IMR-90 (cell line): Measurements from ENCODE around the gene IL1RAPL1. TPM values are rescaled to one million over a fixed set of nuclear protein-coding genes. Genes with fewer than 3 reads are reported as not detected.
A peak's percentile ranks its signal among the peaks of the same experiment; 100 is the strongest.
"Not testable (repeated sequence)": the region's sequence is repeated elsewhere in the genome, so short reads cannot be mapped to it uniquely, and the experiment has no call there.

Experiments used
- ATAC-seq: fragments of 200-7000 bp; cut with Tn5 transposase; 2 replicates; pipeline ENCODE4 v1.9.1; 2020; ENCODE audit warnings: low read depth, mild to moderate bottlenecking, moderate library complexity
- BruUV-seq: library from RNA; stranded (reverse); fragments of 400-500 nt; replicated peaks from 2 replicates; lab custom pipeline; 2021; lab: Mats Ljungman, UMichigan
- CTCF ChIA-PET: fragments of 300-600 bp; formaldehyde crosslinking; extraction: SDS; loops from one replicate; lab custom pipeline; 2021; ENCODE audit warnings: antibody characterized with exemption; lab: Yijun Ruan, JAX
- POLR2A ChIA-PET: fragments of 300-600 bp; sonication (Branson Sonifier 250); formaldehyde crosslinking; loops from one replicate; lab custom pipeline; 2022; ENCODE audit warnings: antibody characterized with exemption; ENCODE audit not compliant: unreplicated experiment; lab: Charles Lee
- DNase-seq: peaks from one replicate; pipeline ENCODE4 v3.0.0; 2013
- H2AFZ ChIP-seq: replicated peaks from 2 replicates; pipeline ENCODE3; 2013; ENCODE audit warnings: low read length, mild to moderate bottlenecking; ENCODE audit not compliant: poor library complexity
- H2AK5ac ChIP-seq: 2 replicates; pipeline ENCODE4 v1.6.1; 2013; ENCODE audit warnings: low read depth, low read length, inconsistent platforms
- H2AK9ac ChIP-seq: replicated peaks from 2 replicates; pipeline ENCODE3; 2013; ENCODE audit warnings: mild to moderate bottlenecking, low read depth, low read length, moderate library complexity; ENCODE audit not compliant: poor library complexity
- H2BK120ac ChIP-seq: 2 replicates; pipeline ENCODE4 v1.6.1; 2013; ENCODE audit warnings: low read depth, low read length, inconsistent platforms
- H2BK15ac ChIP-seq: 3 replicates; pipeline ENCODE4 v1.6.1; 2013; ENCODE audit warnings: low read depth, low read length, inconsistent platforms
- H2BK20ac ChIP-seq: 2 replicates; pipeline ENCODE4 v1.6.1; 2013; ENCODE audit warnings: low read depth, mild to moderate bottlenecking, inconsistent platforms, low read length, moderate library complexity
- H2BK5ac ChIP-seq: 2 replicates; pipeline ENCODE4 v1.6.1; 2013; ENCODE audit warnings: mild to moderate bottlenecking, low read depth, low read length, inconsistent platforms; ENCODE audit not compliant: poor library complexity, severe bottlenecking
- H3K14ac ChIP-seq: replicated peaks from 2 replicates; pipeline ENCODE4 v1.6.1; 2013; ENCODE audit warnings: low read depth, low read length, inconsistent platforms
- H3K18ac ChIP-seq: 2 replicates; pipeline ENCODE4 v1.6.1; 2013; ENCODE audit warnings: low read depth, low read length, control low read depth
- H3K23ac ChIP-seq: 2 replicates; pipeline ENCODE4 v1.6.1; 2013; ENCODE audit warnings: low read depth, low read length, inconsistent platforms
- H3K27ac ChIP-seq: 2 replicates; pipeline ENCODE4 v1.5.1; 2013; ENCODE audit warnings: mild to moderate bottlenecking, control low read depth, low read length; ENCODE audit not compliant: insufficient read depth
- H3K27me3 ChIP-seq: 2 replicates; pipeline ENCODE4 v1.6.1; 2013; ENCODE audit warnings: low read length; ENCODE audit not compliant: control insufficient read depth, insufficient read depth
- H3K36me3 ChIP-seq: 2 replicates; pipeline ENCODE4 v1.6.1; 2013; ENCODE audit warnings: low read length, mixed read lengths; ENCODE audit not compliant: control insufficient read depth, insufficient read depth
- H3K4ac ChIP-seq: 2 replicates; pipeline ENCODE4 v1.6.1; 2013; ENCODE audit warnings: low read depth, low read length, inconsistent platforms
- H3K4me1 ChIP-seq: 2 replicates; pipeline ENCODE4 v1.6.1; 2013; ENCODE audit warnings: low read length, mixed read lengths; ENCODE audit not compliant: control insufficient read depth, insufficient read depth
- H3K4me2 ChIP-seq: 2 replicates; pipeline ENCODE4 v1.6.1; 2013; ENCODE audit warnings: low read depth, mild to moderate bottlenecking, control low read depth, low read length, moderate library complexity
- H3K4me3 ChIP-seq: 2 replicates; pipeline ENCODE4 v1.5.1; 2013; ENCODE audit warnings: low read depth, mild to moderate bottlenecking, control low read depth, low read length, moderate library complexity; ENCODE audit not compliant: insufficient read depth
- H3K56ac ChIP-seq: 2 replicates; pipeline ENCODE4 v1.6.1; 2013; ENCODE audit warnings: low read length, inconsistent platforms; ENCODE audit not compliant: insufficient read depth; ENCODE audit errors: extremely low read depth
- H3K79me1 ChIP-seq, 2 experiments: 2 replicates each; pipeline ENCODE4 v1.6.1; 2013; ENCODE audit warnings: low read length in 2 of 2, inconsistent platforms in 1 of 2, low read depth in 1 of 2
- H3K9ac ChIP-seq: 2 replicates; pipeline ENCODE4 v1.6.1; 2013; ENCODE audit warnings: low read depth, low read length, control low read depth
- H3K9me1 ChIP-seq: 2 replicates; pipeline ENCODE4 v1.6.1; 2013; ENCODE audit warnings: low read length, inconsistent platforms; ENCODE audit not compliant: insufficient read depth
- H3K9me3 ChIP-seq: 2 replicates; pipeline ENCODE4 v1.6.1; 2013; ENCODE audit warnings: low read length; ENCODE audit not compliant: control insufficient read depth, insufficient read depth
- H4K20me1 ChIP-seq: 2 replicates; pipeline ENCODE4 v1.6.1; 2013; ENCODE audit warnings: low read length, inconsistent platforms; ENCODE audit not compliant: insufficient read depth
- H4K5ac ChIP-seq: 2 replicates; pipeline ENCODE4 v1.6.1; 2013; ENCODE audit warnings: mild to moderate bottlenecking, low read depth, low read length, control low read depth
- H4K8ac ChIP-seq, 2 experiments: 2 replicates each; pipeline ENCODE4 v1.6.1; 2013; ENCODE audit warnings: low read depth in 2 of 2, low read length in 2 of 2, control low read depth in 1 of 2, inconsistent platforms in 1 of 2
- H4K91ac ChIP-seq: 2 replicates; pipeline ENCODE4 v1.6.1; 2013; ENCODE audit warnings: low read depth, low read length, inconsistent platforms; ENCODE audit not compliant: insufficient read depth
- FOS ChIP-seq: fragments of 150-350 bp; IDR thresholded peaks from 2 replicates; pipeline ENCODE4 v1.6.1; 2016; ENCODE audit warnings: low read depth, low read length
- MAFK ChIP-seq: IDR thresholded peaks from 2 replicates; pipeline ENCODE4 v1.6.1; 2012; ENCODE audit warnings: low read depth, low read length, improper control_type of control experiment
- NFE2L2 ChIP-seq: fragments of 150-350 bp; IDR thresholded peaks from 2 replicates; pipeline ENCODE4 v1.6.1; 2016; ENCODE audit warnings: low read depth, mild to moderate bottlenecking, low read length
- WGBS, 2 experiments: methylation state at CpG; one replicate each; pipeline versions ENCODE4 v1.1.5 to v1.1.7; 2013; ENCODE audit warnings: missing lambda C conversion rate in 2 of 2; ENCODE audit not compliant: insufficient read length in 1 of 2; ENCODE audit errors: extremely low coverage in 2 of 2; 5-methylcytosine and 5-hydroxymethylcytosine counted together
- dilution Hi-C: fragments of 300-500 bp; cut with HindIII; formaldehyde crosslinking; loops from one replicate; pipeline ENCODE4 v1.14.3; 2018; ENCODE audit warnings: low sequenced_read_pairs; ENCODE audit not compliant: unreplicated experiment
- in situ Hi-C: fragments of 300-500 bp; cut with MboI; formaldehyde crosslinking; loops from 3 replicates; pipeline ENCODE4 v1.14.3; 2019; ENCODE audit warnings: low sequenced_read_pairs, inconsistent platforms, mixed read lengths
- intact Hi-C: fragments of 100-400 bp; cut with micrococcal nuclease; formaldehyde crosslinking; loops from 2 replicates; pipeline ENCODE4 v1.10.0; 2022
- polyA plus RNA-seq, 3 experiments: library from polyadenylated mRNA; depleted of rRNA; stranded (reverse); fragments of >200 nt; gene quantifications; 2 replicates each; pipeline ENCODE4 v1.2.3, GENCODE V29; 2012; ENCODE audit warnings: low replicate concordance in 1 of 3
- total RNA-seq: library from RNA; depleted of rRNA; stranded (reverse); fragments of >200 nt; gene quantifications from 2 replicates; pipeline ENCODE4 v1.2.3, GENCODE V29; 2012

The IL1RAPL1 gene
- total and polyA plus RNA-seq, 2 of the 4 experiments (the other 2 are of a cell fraction): 1.5 to 9.0 TPM

DNA sequence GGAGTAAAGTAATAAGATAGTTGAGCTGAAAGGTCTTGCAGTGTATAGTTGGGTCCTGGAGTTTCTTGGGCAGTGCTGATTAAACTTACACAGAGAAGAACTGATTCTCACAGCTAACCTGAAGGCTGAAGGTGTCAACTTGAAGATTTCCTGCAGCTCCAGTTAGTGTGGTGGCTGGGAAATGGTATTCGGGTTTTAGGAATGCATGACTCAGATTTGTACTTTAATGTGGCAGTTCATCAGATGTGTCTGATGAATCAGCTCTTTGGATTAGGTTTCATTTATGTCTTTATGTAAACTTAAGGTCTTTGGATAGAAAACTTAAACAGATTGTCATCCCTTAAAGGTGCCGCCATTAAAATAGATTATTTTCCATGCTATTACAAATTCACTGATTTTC lies 200.0 kb downstream of the IL1RAPL1 start:
- Histone ChIP-seq H2BK120ac (no peak overlapping the region), H2AFZ (no peak overlapping the region), H3K9ac (no peak overlapping the region), H3K4me2 (no peak overlapping the region), H3K36me3 (no peaks in the 10 kb centered on the region), H2BK15ac (no peak overlapping the region), H3K4ac (no peak overlapping the region), H3K79me1 (no peaks in the 10 kb centered on the region), H4K8ac (no peak overlapping the region), H4K91ac (no peak overlapping the region), H3K27ac (no peak overlapping the region), H4K5ac (no peak overlapping the region), H3K18ac (no peak overlapping the region), H2AK9ac (no peak overlapping the region), H4K20me1 (no peaks in the 10 kb centered on the region), H3K56ac (no peak overlapping the region), H2BK20ac (no peak overlapping the region), H3K9me1 (no peaks in the 10 kb centered on the region), H3K4me1 (peaks cover 3% of the 10 kb centered on the region; the same call in 1 of the 2 replicates), H3K14ac (no peak overlapping the region), H3K4me3 (no peak overlapping the region), H3K23ac (no peak overlapping the region), H3K27me3 (no peaks in the 10 kb centered on the region; the same call in 1 of the 2 replicates), H3K9me3 (no peaks in the 10 kb centered on the region), H2AK5ac (no peak overlapping the region), H2BK5ac (no peak overlapping the region)
- DNase-seq (peak; percentile 84), ATAC-seq (peak; percentile 51)
- ChIA-PET CTCF (interaction anchor here (0.5 kb wide), 1 partner anchor 211 kb away, joined by 3 read pairs; no protein-coding TSS in a partner anchor), POLR2A (no interaction called here)
- WGBS, 2 experiments: no CpG with 5 or more reads among the region's 2 CpGs
- peak; percentile 66 for TF ChIP-seq FOS
- peak; percentile 18; the same call in 1 of the 2 replicates for TF ChIP-seq MAFK
- TF ChIP-seq NFE2L2: no peak
- BruUV-seq: no TSS peak
- in situ Hi-C loops (no loop called here), dilution Hi-C loops (no loop called here), intact Hi-C loops (no loop called here)

DNA sequence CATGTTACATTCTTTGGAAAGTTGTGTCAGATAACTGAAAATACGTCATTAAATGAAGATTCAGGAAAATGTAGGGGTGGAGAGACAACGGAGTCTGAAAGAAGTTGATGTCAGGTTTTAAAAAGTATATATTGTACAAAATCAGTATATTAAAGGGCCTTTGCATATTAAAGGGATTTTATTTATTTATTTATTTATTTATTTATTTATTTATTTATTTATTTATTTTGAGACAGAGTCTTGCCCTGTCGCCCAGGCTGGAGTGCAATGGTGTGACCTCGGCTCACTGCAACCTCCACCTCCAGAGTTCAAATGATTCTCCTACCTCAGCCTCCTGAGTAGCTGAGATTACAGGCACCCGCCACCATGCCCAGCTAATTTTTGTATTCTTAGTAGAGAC lies 213.4 kb downstream of the IL1RAPL1 start:
- H3K27me3 ChIP-seq, in situ Hi-C loops, H4K5ac ChIP-seq, H3K4ac ChIP-seq, H4K20me1 ChIP-seq, H2BK15ac ChIP-seq, H2AK9ac ChIP-seq, BruUV-seq, H3K4me2 ChIP-seq, POLR2A ChIA-PET, H3K56ac ChIP-seq, H3K4me1 ChIP-seq, H2BK5ac ChIP-seq, H3K79me1 ChIP-seq, CTCF ChIA-PET, H3K27ac ChIP-seq, H2BK20ac ChIP-seq, H3K4me3 ChIP-seq, H4K91ac ChIP-seq, intact Hi-C loops, H3K23ac ChIP-seq, H3K18ac ChIP-seq, H3K9me1 ChIP-seq, H3K36me3 ChIP-seq, H3K9me3 ChIP-seq, H3K14ac ChIP-seq, H2AK5ac ChIP-seq, H4K8ac ChIP-seq, ATAC-seq, H2BK120ac ChIP-seq, H3K9ac ChIP-seq, DNase-seq, H2AFZ ChIP-seq, dilution Hi-C loops: not testable (repeated sequence)
- no CpG with 5 or more reads among the region's 5 CpGs for WGBS, 2 experiments
